AML-193 (cell line): ENCODE measurements around the gene NBEAL1.
"Not testable (repeated sequence)": the region's sequence is repeated elsewhere in the genome, so short reads cannot be mapped to it uniquely, and the experiment has no call there.

Experiments
- DNase-seq, 2 experiments: peaks; one replicate each; lab custom pipeline; 2025; lab: John Stamatoyannopoulos, UW

Gene NBEAL1

GRCh38 chr2:203225423-203226039 lies 210.9 kb downstream of the NBEAL1 start:
- peak; percentile 21 to 38 for DNase-seq

- DNase-seq: not testable (repeated sequence)
Measured at GRCh38 chr2:203229674-203230073, 215.0 kb downstream of the NBEAL1 start.

GRCh38 chr2:203237346-203238238 lies 222.9 kb downstream of the NBEAL1 start:
- peak in 1 of 2 experiments; percentile 17 for DNase-seq

GRCh38 chr2:203238292-203238703 lies 223.6 kb downstream of the NBEAL1 start:
- no peak for DNase-seq

- DNase-seq: peak; percentile 87 to 91
Measured at GRCh38 chr2:203238704-203239526, 224.2 kb downstream of the NBEAL1 start, which contains the start of gene CYP20A1. CYP20A1 (plus strand) TSS chr2:203239018; CDS start chr2:203239063, 45 bp downstream.

- DNase-seq: peak; percentile 8 to 14
Measured at GRCh38 chr2:203240491-203240890, 225.8 kb downstream of the NBEAL1 start.

GRCh38 chr2:203242518-203242917 lies 227.8 kb downstream of the NBEAL1 start:
- no peak for DNase-seq

- no peak for DNase-seq
Measured at GRCh38 chr2:203246646-203247045, 232.0 kb downstream of the NBEAL1 start.

GRCh38 chr2:203252818-203253217 lies 238.1 kb downstream of the NBEAL1 start:
- DNase-seq: no peak

- not testable (repeated sequence) for DNase-seq
Measured at GRCh38 chr2:203253422-203254095, 238.9 kb downstream of the NBEAL1 start.

GRCh38 chr2:203261326-203262159 lies 246.9 kb downstream of the NBEAL1 start:
- DNase-seq: no peak
